ENCODE measurements around the gene FAM120B.

The FAM120B gene

GRCh38 chr6:170284866-170285469 lies 21.6 kb upstream of the FAM120B start:
- no peak for TF ChIP-seq CTCF (IDR thresholded peaks at IDR 0.05; ENCODE audit: extremely low read depth, missing control alignments)
- DNase-seq (ENCODE audit: low spot score), result no peak

GRCh38 chr6:170285482-170285881 lies 21.1 kb upstream of the FAM120B start:
- no peak for TF ChIP-seq CTCF (IDR thresholded peaks at IDR 0.05; ENCODE audit: extremely low read depth, missing control alignments)
- no peak for DNase-seq (ENCODE audit: low spot score)

- no peak for DNase-seq (ENCODE audit: low spot score)
- TF ChIP-seq CTCF (IDR thresholded peaks at IDR 0.05; ENCODE audit: extremely low read depth, missing control alignments), result no peak
Measured at GRCh38 chr6:170286246-170286933, 20.2 kb upstream of the FAM120B start.

- no peak for TF ChIP-seq CTCF (IDR thresholded peaks at IDR 0.05; ENCODE audit: extremely low read depth, missing control alignments)
- no peak for DNase-seq (ENCODE audit: low spot score)
Measured at GRCh38 chr6:170286934-170287265, 19.7 kb upstream of the FAM120B start.

GRCh38 chr6:170287371-170287876 lies 19.1 kb upstream of the FAM120B start:
- TF ChIP-seq CTCF (IDR thresholded peaks at IDR 0.05; ENCODE audit: extremely low read depth, missing control alignments), result no peak
- DNase-seq (ENCODE audit: low spot score), result no peak

- no peak for TF ChIP-seq CTCF (IDR thresholded peaks at IDR 0.05; ENCODE audit: extremely low read depth, missing control alignments)
- no peak for DNase-seq (ENCODE audit: low spot score)
Measured at GRCh38 chr6:170288091-170288631, 18.4 kb upstream of the FAM120B start.

GRCh38 chr6:170288852-170289179 lies 17.7 kb upstream of the FAM120B start:
- TF ChIP-seq CTCF (IDR thresholded peaks at IDR 0.05; ENCODE audit: extremely low read depth, missing control alignments), result no peak
- no peak for DNase-seq (ENCODE audit: low spot score)

Measured in GM20000 (cell line).